Measurements from ENCODE around the gene TMEM141.
"Not testable (repeated sequence)": the region's sequence is repeated elsewhere in the genome, so short reads cannot be mapped to it uniquely, and the experiment has no call there.

TMEM141 gene

GRCh38 chr9:136825295-136826187 lies 34.4 kb downstream of the TMEM141 start:
- H3K4me1 Mint-ChIP-seq (ENCODE audit: low read depth), result peaks cover 4% of the 10 kb centered on the region
- no peak overlapping the region for H3K27ac Mint-ChIP-seq

DNA sequence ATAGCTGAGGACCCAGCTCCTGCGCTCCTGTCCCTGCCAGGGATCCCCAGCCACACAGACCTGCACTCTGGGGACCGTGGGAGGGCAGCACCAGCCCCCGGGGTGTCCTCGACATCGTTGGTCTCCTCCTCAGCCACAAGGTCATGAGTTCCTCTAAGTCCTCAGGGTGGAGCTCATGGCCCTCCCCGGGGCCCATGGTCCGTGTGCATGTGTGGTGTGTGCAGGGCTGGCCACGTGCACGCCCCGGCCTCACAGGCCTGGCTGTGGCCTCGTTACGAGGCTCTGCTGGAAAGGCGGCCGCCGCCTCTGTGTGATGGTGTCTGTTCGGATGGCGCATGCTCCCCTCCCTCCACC lies 35.0 kb downstream of the TMEM141 start:
- Mint-ChIP-seq H3K4me1 (ENCODE audit: low read depth) (no peaks in the 10 kb centered on the region), H3K4me3 (no peak overlapping the region), H3K27ac (no peak overlapping the region), H3K27me3 (no peaks in the 10 kb centered on the region), H3K9me3 (ENCODE audit: low read depth) (no peaks in the 10 kb centered on the region), H3K36me3 (no peaks in the 10 kb centered on the region)

More at GRCh38 chr9:136825295-136826187, 34.4 kb downstream of the TMEM141 start:
- no peak overlapping the region for H3K4me3 Mint-ChIP-seq
- H3K27me3 Mint-ChIP-seq, result no peaks in the 10 kb centered on the region
- H3K36me3 Mint-ChIP-seq, result no peaks in the 10 kb centered on the region
- no peaks in the 10 kb centered on the region for H3K9me3 Mint-ChIP-seq (ENCODE audit: low read depth)

DNA sequence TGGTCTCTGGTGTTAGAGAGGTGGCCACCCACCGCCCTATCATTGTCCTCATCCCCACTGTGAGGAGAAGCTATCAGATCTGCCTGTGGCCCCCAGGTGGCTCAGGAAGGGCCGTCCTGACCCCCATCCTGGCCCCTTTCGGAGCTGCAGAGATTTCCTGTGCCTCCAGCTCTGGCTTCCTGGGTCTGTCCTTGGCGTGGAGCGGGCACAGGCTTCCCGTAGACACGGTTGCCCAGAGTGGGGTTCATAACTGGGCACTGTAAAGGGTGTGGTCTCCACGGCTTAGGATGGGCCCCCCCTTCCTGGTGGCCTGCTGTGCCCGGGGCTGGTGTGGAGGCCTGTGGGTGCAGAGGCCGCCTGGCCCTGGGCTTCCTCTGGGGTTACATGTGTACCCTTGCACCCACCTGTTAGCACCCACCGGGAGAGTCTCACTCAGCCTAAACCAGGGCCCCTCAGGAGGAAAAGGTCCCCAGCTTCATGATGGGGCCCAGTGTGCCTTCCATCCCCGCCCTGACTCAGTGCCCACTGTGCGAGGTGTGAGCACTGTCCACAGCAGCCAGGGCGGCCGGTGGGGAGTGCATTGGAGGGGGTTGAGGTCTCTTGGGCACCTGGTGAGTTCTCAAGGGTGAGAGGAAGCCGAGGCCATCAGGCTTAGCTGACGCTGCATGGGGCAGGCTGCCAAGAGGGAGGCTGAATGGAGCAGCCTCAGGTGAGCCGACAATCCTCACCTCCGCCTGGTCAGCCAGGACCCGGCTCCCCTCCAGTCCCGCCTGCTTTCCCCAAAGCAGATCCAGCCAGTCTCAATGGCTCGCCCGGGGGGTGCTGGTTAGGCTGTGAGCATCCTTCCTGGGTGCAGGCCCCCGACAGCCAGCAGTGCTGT lies 35.8 kb downstream of the TMEM141 start:
- Mint-ChIP-seq H3K4me1 (ENCODE audit: low read depth) (no peaks in the 10 kb centered on the region), H3K27ac (no peak overlapping the region), H3K4me3 (no peak overlapping the region), H3K9me3 (ENCODE audit: low read depth) (no peaks in the 10 kb centered on the region), H3K36me3 (no peaks in the 10 kb centered on the region), H3K27me3 (no peaks in the 10 kb centered on the region)

DNA sequence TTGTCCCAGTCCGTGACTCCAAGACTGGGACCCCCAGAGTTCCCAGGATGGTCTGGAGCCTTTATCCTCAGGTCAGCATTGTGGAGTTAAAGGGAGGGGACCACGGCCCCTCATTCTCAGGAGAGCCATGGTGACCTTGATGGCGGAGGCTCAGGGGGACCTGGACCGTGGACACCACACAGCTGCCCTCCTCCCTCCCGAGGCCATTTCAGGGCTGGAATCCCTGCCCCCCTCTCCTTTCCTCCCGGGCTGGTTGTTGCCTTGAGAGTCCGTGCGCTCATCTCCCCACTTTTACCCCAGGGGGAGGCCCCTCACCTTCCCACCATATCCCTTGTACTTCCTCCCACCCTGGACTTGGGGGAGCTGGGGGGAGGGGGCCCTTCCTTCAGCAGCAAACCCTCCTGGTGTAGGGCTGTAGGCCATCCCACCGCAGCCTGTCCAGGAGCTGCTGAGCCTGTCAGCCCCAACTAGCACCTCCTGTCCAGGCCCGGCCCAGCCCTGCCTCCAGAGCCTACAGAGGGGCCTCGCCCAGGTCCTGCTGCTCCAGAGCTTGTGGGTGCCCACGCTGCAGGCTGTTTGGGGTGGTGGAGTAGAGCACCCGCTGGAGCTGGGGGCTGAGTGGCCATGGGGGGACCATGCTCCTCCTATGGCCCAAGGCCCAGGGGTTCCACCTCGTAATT lies 36.8 kb downstream of the TMEM141 start:
- no peaks in the 10 kb centered on the region for H3K36me3 Mint-ChIP-seq
- no peak overlapping the region for H3K4me3 Mint-ChIP-seq
- no peak overlapping the region for H3K27ac Mint-ChIP-seq
- H3K4me1 Mint-ChIP-seq (ENCODE audit: low read depth), result no peaks in the 10 kb centered on the region
- H3K9me3 Mint-ChIP-seq (ENCODE audit: low read depth), result no peaks in the 10 kb centered on the region
- H3K27me3 Mint-ChIP-seq, result no peaks in the 10 kb centered on the region

- H3K36me3 Mint-ChIP-seq, result no peaks in the 10 kb centered on the region
- no peak overlapping the region for H3K27ac Mint-ChIP-seq
- H3K4me1 Mint-ChIP-seq (ENCODE audit: low read depth), result no peaks in the 10 kb centered on the region
- H3K9me3 Mint-ChIP-seq (ENCODE audit: low read depth), result no peaks in the 10 kb centered on the region
- no peaks in the 10 kb centered on the region for H3K27me3 Mint-ChIP-seq
- no peak overlapping the region for H3K4me3 Mint-ChIP-seq
Observed at GRCh38 chr9:136828474-136829140, 37.5 kb downstream of the TMEM141 start.

DNA sequence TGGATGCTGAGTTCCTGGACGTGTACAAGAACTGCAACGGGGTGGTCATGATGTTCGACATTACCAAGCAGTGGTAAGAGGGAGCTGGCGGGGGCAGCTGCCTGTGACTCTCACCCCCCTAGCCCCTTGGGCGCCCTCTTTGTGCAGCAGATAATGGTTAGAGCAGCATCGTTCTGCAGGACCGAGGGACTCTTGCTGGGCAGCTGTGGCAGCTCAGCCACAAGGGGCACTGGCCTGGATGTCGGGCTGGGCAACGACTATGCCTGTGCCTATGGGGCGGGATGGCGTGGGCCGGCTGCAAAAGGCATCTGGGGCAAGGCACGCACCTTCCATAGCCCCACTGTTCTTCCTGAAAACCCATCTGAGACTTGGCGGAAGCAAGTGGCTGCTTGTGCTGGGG lies 38.3 kb downstream of the TMEM141 start:
- Mint-ChIP-seq H3K27ac (no peak overlapping the region), H3K9me3 (ENCODE audit: low read depth) (no peaks in the 10 kb centered on the region), H3K4me1 (ENCODE audit: low read depth) (no peaks in the 10 kb centered on the region), H3K27me3 (no peaks in the 10 kb centered on the region), H3K36me3 (no peaks in the 10 kb centered on the region), H3K4me3 (no peak overlapping the region)

GRCh38 chr9:136829981-136830885 lies 39.1 kb downstream of the TMEM141 start:
- Mint-ChIP-seq H3K36me3 (no peaks in the 10 kb centered on the region), H3K4me3 (no peak overlapping the region), H3K27me3 (no peaks in the 10 kb centered on the region), H3K27ac (no peak overlapping the region), H3K4me1 (ENCODE audit: low read depth) (no peaks in the 10 kb centered on the region), H3K9me3 (ENCODE audit: low read depth) (no peaks in the 10 kb centered on the region)

- Mint-ChIP-seq H3K27ac (no peak overlapping the region), H3K27me3 (no peaks in the 10 kb centered on the region), H3K36me3 (no peaks in the 10 kb centered on the region), H3K4me3 (no peak overlapping the region), H3K4me1 (ENCODE audit: low read depth) (no peaks in the 10 kb centered on the region), H3K9me3 (ENCODE audit: low read depth) (no peaks in the 10 kb centered on the region)
Observed at GRCh38 chr9:136831002-136831719, 40.0 kb downstream of the TMEM141 start.

GRCh38 chr9:136831720-136832104 lies 40.6 kb downstream of the TMEM141 start:
- no peak overlapping the region for H3K27ac Mint-ChIP-seq
- H3K36me3 Mint-ChIP-seq, result no peaks in the 10 kb centered on the region
- no peaks in the 10 kb centered on the region for H3K4me1 Mint-ChIP-seq (ENCODE audit: low read depth)
- H3K27me3 Mint-ChIP-seq, result no peaks in the 10 kb centered on the region
- no peak overlapping the region for H3K4me3 Mint-ChIP-seq
- no peaks in the 10 kb centered on the region for H3K9me3 Mint-ChIP-seq (ENCODE audit: low read depth)

DNA sequence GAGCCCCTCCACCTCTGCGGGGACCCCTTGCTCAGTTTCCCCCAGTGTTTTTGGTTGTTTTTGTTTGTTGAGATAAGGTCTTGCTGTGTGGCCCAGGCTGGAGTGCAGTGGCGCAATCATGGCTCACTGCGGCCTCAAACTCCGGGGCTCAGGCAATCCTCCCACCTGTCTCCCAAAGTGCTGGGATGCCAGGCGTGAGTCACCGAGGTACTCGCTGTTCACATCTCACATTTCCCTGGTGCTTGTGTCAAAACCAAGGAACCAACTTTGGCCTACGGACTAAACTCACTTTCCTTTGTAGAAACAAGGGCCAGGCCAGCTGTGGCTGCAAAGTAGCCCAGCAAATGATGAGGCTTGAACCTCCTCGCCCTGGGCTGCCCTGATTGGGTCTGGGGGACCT lies 41.4 kb downstream of the TMEM141 start:
- H3K4me1 Mint-ChIP-seq (ENCODE audit: low read depth), result no peaks in the 10 kb centered on the region
- no peaks in the 10 kb centered on the region for H3K27me3 Mint-ChIP-seq
- no peaks in the 10 kb centered on the region for H3K36me3 Mint-ChIP-seq
- no peaks in the 10 kb centered on the region for H3K9me3 Mint-ChIP-seq (ENCODE audit: low read depth)
- H3K27ac Mint-ChIP-seq, result no peak overlapping the region
- H3K4me3 Mint-ChIP-seq, result no peak overlapping the region

DNA sequence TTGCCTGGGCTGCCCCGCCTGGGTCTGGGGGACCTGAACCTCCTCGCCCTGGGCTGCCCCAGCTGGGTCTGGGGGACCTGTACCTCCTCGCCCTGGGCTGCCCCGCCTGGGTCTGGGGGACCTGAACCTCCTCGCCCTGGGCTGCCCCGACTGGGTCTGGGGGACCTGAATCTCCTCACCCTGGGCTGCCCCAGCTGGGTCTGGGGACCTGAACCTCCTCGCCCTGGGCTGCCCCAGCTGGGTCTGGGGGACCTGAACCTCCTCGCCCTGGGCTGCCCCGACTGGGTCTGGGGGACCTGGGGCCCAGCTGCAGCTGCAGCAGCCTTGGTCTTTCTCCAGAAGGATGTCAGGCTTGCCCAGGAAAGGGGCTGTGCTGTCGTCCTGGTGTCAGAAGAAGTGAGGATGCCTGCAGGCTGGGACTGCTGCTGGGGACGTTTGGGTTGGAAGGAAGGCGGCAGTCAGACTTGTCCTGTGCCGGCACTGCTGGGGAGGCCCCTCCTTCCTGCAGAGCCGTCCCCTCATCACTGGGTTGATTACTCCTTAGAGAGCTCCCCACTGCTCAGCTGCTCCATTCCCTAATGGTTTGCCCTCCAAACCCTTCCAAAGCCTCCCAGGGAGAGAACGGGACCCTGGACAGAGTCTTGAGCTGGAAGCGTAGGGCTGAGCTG lies 42.4 kb downstream of the TMEM141 start:
- H3K9me3 Mint-ChIP-seq (ENCODE audit: low read depth); H3K27me3 Mint-ChIP-seq; H3K36me3 Mint-ChIP-seq; H3K4me3 Mint-ChIP-seq; H3K27ac Mint-ChIP-seq; H3K4me1 Mint-ChIP-seq (ENCODE audit: low read depth): not testable (repeated sequence)

GRCh38 chr9:136835162-136835931 lies 44.2 kb downstream of the TMEM141 start:
- Mint-ChIP-seq H3K9me3 (ENCODE audit: low read depth) (no peaks in the 10 kb centered on the region), H3K27ac (no peak overlapping the region), H3K27me3 (no peaks in the 10 kb centered on the region), H3K4me3 (no peak overlapping the region), H3K36me3 (peaks cover 3% of the 10 kb centered on the region), H3K4me1 (ENCODE audit: low read depth) (peaks cover 3% of the 10 kb centered on the region)

Measured in activated naive CD8-positive, alpha-beta T cell (primary cell).